SJCRH30 (cell line): ENCODE data around the gene CYP4A22. TPM values are rescaled to one million over a fixed set of nuclear protein-coding genes. Genes with fewer than 3 reads are reported as not detected.
"Not testable (repeated sequence)": the region's sequence is repeated elsewhere in the genome, so short reads cannot be mapped to it uniquely, and the experiment has no call there.

ENCODE experiments used
- DNase-seq, 2 experiments: peaks; one replicate each; pipeline ENCODE4 v3.0.0-alpha.2; 2015 to 2020
- H3K27ac ChIP-seq: fragments of 250-450 bp; sonication (Bioruptor Pico); 2 replicates; pipeline ENCODE4 v1.5.1; 2020; ENCODE audit warnings: mild to moderate bottlenecking, moderate library complexity
- H3K27me3 ChIP-seq: fragments of 250-450 bp; sonication (Bioruptor Pico); 2 replicates; pipeline ENCODE4 v1.5.1; 2020; ENCODE audit warnings: mild to moderate bottlenecking, moderate library complexity
- H3K36me3 ChIP-seq: fragments of 250-450 bp; sonication (Bioruptor Pico); 2 replicates; pipeline ENCODE4 v1.5.1; 2020; ENCODE audit warnings: mild to moderate bottlenecking, moderate library complexity
- H3K4me1 ChIP-seq: fragments of 250-450 bp; sonication (Bioruptor Pico); 2 replicates; pipeline ENCODE4 v1.5.1; 2020; ENCODE audit warnings: mild to moderate bottlenecking, moderate library complexity
- H3K4me3 ChIP-seq: fragments of 250-450 bp; sonication (Bioruptor Pico); 2 replicates; pipeline ENCODE4 v1.5.1; 2020; ENCODE audit warnings: mild to moderate bottlenecking, moderate library complexity
- H3K9me3 ChIP-seq: fragments of 250-450 bp; sonication (Bioruptor Pico); replicated peaks from 2 replicates; pipeline ENCODE4 v1.5.1; 2020; ENCODE audit warnings: mild to moderate bottlenecking, moderate library complexity
- total RNA-seq: library from RNA; depleted of rRNA; stranded (reverse); fragments of >200 nt; shearing (Covaris generic); gene quantifications from 2 replicates; pipeline ENCODE4 v1.2.3, GENCODE V29; 2014

The CYP4A22 gene
- total RNA-seq, 1 experiment from 2014 or later, result not detected

DNA sequence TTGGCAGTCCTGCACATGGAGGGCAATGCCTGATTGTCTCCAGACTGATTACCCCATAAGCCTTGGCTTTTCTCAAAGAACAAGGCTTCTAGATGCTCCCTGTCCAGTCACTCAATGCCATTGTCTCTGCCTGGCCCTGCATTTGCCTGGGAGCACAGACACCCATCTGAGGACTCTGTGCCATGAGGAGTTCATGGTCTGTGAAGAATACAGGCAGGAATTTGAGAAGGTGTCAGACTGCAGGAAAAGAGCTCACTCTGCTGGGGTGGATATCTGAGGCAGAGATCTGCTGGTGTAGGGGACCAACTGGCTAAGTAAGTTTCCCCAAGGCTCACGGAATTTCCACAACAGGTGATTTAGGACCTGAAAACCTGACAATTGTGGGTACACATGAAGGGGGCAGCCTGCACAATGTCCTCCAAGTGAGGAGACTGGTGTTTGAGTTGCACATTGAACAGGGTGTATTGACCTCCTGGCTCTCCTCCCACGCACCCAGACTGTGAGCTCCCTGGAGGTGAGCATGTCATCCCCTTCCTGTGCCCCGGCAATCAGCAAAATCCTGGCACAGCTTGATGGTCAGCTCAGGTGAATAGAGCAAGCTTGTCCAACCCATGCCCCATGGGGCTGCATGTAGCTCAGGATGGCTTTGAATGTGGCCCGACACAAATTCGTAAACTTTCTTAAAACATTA, 829 bp downstream of the CYP4A22 start:
- Histone ChIP-seq H3K27me3 (no peaks in the 10 kb centered on the region), H3K27ac (no peak overlapping the region), H3K4me3 (no peak overlapping the region), H3K9me3 (peaks cover 3% of the 10 kb centered on the region; the same call in 1 of the 2 replicates), H3K36me3 (no peaks in the 10 kb centered on the region), H3K4me1 (no peaks in the 10 kb centered on the region)
- no peak for DNase-seq

DNA sequence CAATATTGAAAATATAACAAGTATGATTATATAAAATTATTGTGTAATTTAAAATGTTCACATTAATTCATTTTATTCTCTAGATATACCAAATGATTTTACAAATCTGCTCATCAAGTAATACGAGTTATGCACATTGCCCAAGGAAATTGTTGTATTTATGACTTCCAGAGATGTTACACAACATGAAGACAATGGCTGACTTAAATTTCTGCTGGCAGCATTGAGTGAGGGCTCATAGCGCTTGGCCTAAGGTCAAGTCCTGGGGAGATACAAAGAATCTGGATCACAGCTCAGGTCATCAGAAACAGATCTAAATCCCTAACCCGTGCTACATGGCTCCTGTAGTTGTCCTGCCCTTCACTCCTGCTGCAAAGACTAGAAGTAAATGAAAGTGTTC, 3.1 kb downstream of the CYP4A22 start:
- DNase-seq, H3K36me3 ChIP-seq, H3K4me1 ChIP-seq, H3K27ac ChIP-seq, H3K27me3 ChIP-seq, H3K4me3 ChIP-seq, H3K9me3 ChIP-seq: not testable (repeated sequence)

DNA sequence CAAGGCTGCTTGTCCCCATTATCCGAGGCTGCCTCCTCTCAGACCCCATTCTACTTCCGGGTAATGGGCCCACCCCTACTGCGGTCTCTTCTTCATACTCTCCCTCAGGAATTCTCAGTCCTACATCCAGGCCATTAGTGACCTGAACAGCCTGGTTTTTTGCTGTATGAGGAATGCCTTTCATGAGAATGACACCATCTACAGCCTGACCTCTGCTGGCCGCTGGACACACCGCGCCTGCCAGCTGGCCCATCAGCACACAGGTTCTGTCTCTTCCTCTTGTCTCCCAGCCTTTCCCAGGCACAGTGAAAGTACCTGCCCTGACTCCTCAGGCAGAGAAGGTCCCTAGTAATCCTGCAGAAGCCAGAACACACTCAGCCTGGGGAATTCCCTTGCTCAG, 6.4 kb downstream of the CYP4A22 start:
- DNase-seq, result peak in 1 of 2 experiments; percentile 9
- not testable (repeated sequence) for H3K9me3 ChIP-seq, H3K4me3 ChIP-seq, H3K36me3 ChIP-seq, H3K27me3 ChIP-seq, H3K27ac ChIP-seq, H3K4me1 ChIP-seq

DNA sequence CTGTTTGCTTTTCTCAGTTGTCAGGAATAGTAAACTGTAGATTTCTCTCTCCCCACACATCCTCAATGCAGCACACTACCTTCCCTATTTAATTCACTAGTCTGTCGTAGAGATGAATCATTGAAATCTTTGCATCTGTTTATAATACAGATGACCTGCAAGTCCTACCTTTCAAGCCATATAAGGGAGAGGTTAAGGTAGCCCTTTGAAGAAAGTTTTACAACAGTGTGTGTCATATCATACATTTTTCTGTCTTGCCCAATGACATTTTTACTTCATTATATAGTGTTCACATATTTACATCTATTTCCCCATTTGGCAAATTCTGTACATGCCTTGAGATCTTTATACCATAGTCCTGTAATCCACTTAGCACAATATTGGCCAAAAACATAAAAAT, 9.3 kb downstream of the CYP4A22 start:
- H3K36me3 ChIP-seq, H3K27ac ChIP-seq: not testable (repeated sequence)

DNA sequence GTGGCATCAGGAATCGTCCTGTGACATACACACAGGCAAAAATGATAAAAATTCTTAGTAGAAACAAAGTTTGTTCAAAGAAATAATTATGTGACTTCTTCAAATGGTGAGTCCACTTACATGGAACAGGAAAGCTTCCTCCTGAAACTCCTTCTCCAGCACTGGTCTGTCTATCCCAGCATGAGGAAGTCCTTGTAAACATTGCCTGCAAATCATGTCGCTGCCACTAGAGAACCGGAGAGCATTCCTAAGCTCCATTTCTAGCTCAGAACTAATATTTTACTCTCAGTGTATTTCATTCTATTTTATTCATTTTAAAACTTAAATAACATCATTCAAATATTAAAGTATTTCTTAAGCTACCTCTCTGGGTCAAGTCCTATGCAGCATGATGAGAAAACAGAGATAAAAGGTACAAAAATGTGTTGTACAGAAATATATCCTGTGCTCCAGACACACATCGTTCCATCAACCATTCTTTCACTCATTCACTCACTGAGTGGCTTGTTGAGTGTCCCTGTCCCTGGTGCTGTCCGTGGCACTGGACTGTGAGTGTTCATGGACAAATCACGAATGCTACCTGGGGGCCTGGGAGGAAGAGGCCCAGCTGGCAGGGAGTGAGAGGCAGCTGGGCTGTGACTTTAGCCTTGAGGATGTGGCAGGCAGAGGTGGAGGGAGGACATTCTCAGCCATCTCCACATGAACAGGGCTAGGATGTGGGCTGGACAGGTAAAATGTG, 10.0 kb downstream of the CYP4A22 start:
- no peak overlapping the region for H3K27ac ChIP-seq

More for the DNA sequence above, 9.3 kb downstream of the CYP4A22 start:
- not testable (repeated sequence) for H3K9me3 ChIP-seq, H3K4me3 ChIP-seq, H3K4me1 ChIP-seq, DNase-seq, H3K27me3 ChIP-seq

DNA sequence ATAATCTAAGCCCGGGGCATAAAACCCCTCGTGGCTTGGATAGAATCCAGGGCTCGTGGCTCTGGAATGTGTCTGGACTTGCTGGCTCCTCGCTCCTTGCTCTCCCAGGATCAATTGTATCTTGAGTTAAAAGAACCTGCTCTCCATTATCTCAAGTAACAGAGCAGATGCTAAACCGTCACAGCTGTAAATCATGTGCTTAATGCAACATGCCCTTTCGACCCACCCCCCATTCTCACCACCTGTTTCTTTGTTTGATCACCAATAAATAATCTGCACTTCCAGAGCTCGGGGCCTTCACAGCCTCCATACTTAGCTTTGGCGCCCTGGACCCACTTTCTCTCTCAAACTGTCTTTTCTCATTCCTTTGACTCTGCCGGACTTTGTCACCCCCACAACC, 11.9 kb downstream of the CYP4A22 start:
- not testable (repeated sequence) for H3K4me1 ChIP-seq, H3K27ac ChIP-seq, H3K9me3 ChIP-seq, H3K27me3 ChIP-seq, H3K36me3 ChIP-seq, H3K4me3 ChIP-seq
- peak; percentile 27 to 35 for DNase-seq

More for the DNA sequence above, 10.0 kb downstream of the CYP4A22 start:
- Histone ChIP-seq H3K9me3 (no peaks in the 10 kb centered on the region), H3K27me3 (no peaks in the 10 kb centered on the region), H3K4me3 (no peak overlapping the region), H3K4me1 (no peaks in the 10 kb centered on the region), H3K36me3 (no peaks in the 10 kb centered on the region)
- no peak for DNase-seq

DNA sequence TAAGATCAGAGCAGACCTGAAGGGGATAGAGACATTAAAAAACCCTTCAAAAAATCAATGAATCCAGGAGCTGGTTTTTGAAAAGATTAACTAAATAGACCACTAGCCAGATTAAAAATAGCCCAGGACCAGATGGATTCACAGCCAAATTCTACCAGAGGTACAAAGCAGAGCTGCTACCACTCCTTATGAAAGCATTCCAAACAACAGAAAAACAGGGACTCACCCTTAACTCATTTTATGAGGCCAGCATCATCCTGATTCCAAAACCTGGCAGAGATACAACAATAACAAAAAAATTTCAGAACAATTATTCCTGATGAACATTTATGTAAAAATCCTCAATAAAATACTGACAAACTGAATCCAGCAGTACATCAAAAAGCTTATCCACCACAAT, 19.2 kb downstream of the CYP4A22 start:
- H3K4me3 ChIP-seq, H3K27me3 ChIP-seq, H3K4me1 ChIP-seq, H3K9me3 ChIP-seq, DNase-seq, H3K36me3 ChIP-seq, H3K27ac ChIP-seq: not testable (repeated sequence)

DNA sequence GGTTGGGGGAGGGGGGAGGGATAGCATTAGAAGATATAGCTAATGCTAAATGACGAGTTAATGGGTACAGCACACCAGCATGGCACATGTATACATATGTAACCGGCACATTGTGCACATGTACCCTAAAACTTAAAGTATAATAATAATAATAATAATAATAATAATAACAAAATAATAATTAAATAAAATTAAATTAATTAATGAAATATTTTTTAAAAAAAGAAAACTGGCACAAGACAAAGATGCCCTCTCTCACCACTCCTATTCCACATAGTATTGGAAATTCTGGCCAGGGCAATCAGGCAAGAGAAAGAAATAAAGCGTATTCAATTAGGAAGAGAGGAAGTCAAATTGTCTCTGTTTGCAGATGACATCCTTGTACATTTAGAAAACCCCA, 20.7 kb downstream of the CYP4A22 start:
- H3K4me3 ChIP-seq, H3K27me3 ChIP-seq, H3K4me1 ChIP-seq, H3K27ac ChIP-seq, DNase-seq, H3K9me3 ChIP-seq, H3K36me3 ChIP-seq: not testable (repeated sequence)

DNA sequence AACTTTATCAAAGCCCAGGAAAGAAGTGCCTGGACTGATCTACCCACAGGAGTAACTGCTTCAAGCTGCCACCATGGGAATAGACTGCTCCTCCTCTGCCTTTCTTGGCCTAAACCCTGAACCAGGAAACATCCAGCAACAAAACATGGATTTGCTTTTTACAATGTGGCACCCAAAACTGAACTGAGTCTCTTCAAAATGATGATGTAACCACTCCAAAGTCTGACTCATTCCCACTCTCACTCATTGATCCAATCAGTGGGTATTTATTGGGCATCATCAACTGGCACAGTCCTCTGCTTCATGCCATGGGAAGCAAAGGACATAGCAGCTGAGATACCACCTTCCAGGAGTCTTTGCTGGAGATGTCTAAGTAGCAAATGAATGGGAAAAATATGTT, 23.5 kb downstream of the CYP4A22 start:
- Histone ChIP-seq H3K4me3 (no peak overlapping the region), H3K9me3 (no peaks in the 10 kb centered on the region), H3K27ac (no peak overlapping the region)

DNA sequence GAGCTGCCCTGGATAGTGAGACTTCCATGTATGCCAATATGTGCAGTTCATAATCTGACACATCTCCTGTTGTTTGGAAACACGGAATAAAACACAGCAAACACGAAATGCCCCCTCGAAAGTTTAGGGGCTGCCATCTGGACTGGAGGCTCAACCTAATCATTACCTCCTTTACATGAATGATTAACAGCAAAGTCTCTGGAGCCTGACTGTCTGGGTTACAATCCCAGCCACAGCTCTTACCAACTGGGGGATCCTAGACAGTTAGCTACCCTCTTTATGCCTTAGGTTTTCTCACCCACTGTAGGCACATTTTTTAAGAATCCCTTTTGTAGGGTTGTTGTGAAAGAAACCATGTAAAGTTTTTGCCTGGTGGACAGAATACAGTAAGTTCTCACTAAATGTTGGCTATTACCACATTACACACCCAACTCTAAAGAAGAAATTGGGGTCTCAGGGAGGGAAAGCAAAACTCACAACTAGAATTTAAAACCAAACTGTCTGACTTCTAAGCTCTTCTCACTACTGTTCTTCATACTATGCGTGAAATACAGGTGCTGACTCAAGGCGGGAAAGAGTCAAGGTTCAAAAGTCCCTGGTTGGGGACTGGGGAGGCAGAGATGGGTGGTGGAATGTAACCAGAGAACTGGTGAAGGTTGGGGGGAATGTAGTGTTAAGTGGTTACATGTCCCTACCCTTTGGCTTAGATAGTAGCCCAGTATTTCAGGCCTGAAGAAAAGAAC, 24.2 kb downstream of the CYP4A22 start:
- no peaks in the 10 kb centered on the region for H3K4me1 ChIP-seq
- H3K27ac ChIP-seq, result no peak overlapping the region
- no peaks in the 10 kb centered on the region; the same call in 1 of the 2 replicates for H3K36me3 ChIP-seq
- no peaks in the 10 kb centered on the region for H3K9me3 ChIP-seq
- DNase-seq, result no peak
- no peaks in the 10 kb centered on the region for H3K27me3 ChIP-seq
- no peak overlapping the region for H3K4me3 ChIP-seq

More for the DNA sequence above, 23.5 kb downstream of the CYP4A22 start:
- Histone ChIP-seq H3K4me1 (no peaks in the 10 kb centered on the region), H3K27me3 (no peaks in the 10 kb centered on the region), H3K36me3 (no peaks in the 10 kb centered on the region; the same call in 1 of the 2 replicates)
- DNase-seq, result no peak

DNA sequence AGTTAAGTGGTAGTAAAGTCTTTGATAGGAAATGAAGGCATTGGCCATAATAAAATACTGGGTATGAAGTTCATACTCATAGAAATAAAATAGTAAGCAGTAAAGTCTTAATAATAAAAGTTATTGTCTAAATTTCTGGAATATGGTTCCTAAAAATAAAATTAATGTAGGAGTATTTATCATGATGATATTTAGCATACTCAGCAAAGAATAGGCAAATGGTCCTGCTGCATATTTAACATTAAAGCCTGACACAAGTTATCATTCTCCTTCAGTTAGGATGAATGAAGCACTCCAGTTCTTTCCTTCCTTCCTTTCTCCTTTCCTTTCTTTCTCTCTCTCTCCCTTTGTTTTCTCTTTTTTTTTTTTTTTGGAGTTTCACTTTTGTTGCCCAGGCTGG, 27.3 kb downstream of the CYP4A22 start:
- DNase-seq, result no peak
- Histone ChIP-seq H3K9me3 (no peaks in the 10 kb centered on the region), H3K4me1 (no peaks in the 10 kb centered on the region), H3K27ac (no peak overlapping the region), H3K36me3 (no peaks in the 10 kb centered on the region), H3K4me3 (no peak overlapping the region), H3K27me3 (no peaks in the 10 kb centered on the region)

DNA sequence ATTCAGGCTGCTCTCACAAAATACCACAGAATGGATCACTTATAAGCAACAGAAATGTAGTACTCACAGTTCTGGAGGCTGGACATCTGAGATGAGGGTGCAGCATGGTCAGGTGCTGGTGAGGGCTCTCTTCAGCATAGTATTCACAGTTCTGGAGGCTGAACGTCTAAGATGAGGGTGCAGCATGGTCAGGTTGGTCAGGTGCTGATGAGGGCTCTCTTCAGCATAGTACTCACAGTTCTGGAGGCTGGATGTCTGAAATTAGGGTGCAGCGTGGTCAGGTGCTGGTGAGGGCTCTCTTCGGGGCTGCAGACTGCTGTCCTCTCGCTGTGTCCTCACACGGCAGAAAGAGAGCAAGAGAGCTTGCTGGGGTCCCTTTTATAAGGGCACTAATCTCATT, 35.5 kb downstream of the CYP4A22 start:
- H3K36me3 ChIP-seq, result no peaks in the 10 kb centered on the region
- no peaks in the 10 kb centered on the region for H3K9me3 ChIP-seq
- no peaks in the 10 kb centered on the region for H3K27me3 ChIP-seq
- H3K4me3 ChIP-seq, result no peak overlapping the region
- no peak overlapping the region for H3K27ac ChIP-seq
- no peak for DNase-seq
- H3K4me1 ChIP-seq, result no peaks in the 10 kb centered on the region

DNA sequence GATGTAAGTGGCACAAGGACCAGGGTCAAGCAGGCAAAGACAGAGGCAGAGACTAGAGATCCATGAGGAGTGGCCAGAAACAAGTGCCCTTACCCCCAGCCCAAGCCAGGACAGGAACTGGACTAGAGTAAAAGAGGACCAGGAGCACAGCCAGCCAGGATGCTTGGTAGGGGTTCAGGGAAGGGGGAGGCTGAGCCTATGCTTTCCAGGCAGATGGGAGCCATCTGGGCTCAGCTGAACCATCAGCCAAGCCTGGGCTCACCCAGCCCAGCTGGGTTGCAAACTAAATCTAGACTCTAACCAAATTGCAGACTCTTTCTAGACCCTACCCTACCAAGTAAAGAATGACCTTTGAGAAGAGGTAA, 37.4 kb downstream of the CYP4A22 start:
- no peaks in the 10 kb centered on the region for H3K27me3 ChIP-seq
- no peak for DNase-seq
- H3K27ac ChIP-seq, result no peak overlapping the region
- no peak overlapping the region for H3K4me3 ChIP-seq
- no peaks in the 10 kb centered on the region for H3K36me3 ChIP-seq
- no peaks in the 10 kb centered on the region for H3K4me1 ChIP-seq
- H3K9me3 ChIP-seq, result no peaks in the 10 kb centered on the region

DNA sequence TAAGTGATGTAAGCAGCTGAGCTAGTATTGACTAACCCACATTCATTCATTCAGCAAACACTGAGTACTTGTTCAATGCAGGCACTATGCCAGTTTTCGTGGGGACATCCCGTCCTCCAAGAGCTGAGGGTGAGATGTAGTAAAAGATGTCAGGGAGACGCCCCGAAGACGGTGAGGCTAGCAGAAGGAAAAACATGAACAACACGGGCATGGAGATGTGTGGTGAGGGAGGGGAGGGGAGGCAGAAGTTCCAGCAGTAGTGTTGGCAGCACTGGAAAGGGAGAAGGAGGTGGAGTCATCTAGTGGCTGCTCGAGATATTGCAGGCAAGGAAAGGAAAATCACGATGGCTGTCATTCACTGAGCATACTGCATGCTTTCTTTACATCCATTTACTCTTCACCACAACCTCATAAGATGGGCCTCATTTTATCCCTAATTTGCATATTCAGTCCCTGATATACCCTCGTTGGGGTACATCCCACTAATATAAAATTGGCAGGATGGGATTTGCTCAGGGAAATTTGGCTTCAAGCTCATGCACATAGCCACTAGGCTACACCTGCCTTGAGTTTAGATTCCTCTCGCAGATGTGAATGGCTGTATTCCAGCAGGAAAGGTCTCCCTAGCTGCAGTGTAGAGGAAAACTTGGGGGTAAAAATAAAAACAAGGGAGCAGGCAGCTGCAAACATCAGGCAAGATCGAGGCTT, 38.1 kb downstream of the CYP4A22 start:
- peak; percentile 62 to 78 for DNase-seq
- no peaks in the 10 kb centered on the region for H3K27me3 ChIP-seq

DNA sequence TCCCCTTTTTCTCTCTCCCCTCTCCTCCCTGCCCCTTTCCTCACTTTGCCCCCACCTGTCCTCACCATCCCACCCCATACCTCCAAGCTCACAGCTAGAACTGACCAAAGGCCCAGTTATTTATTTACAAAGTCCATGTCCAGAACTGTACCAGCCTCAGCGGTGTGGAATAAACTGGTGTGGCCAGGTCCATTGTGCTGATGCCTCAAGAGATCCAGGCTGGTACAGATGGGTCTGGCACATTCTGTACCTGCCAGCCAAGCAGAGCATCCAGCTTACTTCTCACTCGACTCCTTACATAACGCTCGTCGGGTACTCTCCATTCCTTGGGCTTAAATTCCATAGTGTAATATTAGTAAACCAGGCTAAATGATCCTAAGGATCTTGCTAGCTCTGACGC, 40.8 kb downstream of the CYP4A22 start:
- 0 out of 2 replicates have a peak, but pooled peaks cover 2% of the 10 kb centered on the region for H3K4me1 ChIP-seq
- H3K9me3 ChIP-seq, result no peaks in the 10 kb centered on the region
- no peaks in the 10 kb centered on the region for H3K36me3 ChIP-seq
- H3K27me3 ChIP-seq, result no peaks in the 10 kb centered on the region; the same call in 1 of the 2 replicates
- no peak overlapping the region for H3K27ac ChIP-seq
- DNase-seq, result no peak
- no peak overlapping the region for H3K4me3 ChIP-seq

More for the DNA sequence above, 38.1 kb downstream of the CYP4A22 start:
- H3K4me3 ChIP-seq, result no peak overlapping the region
- H3K9me3 ChIP-seq, result no peaks in the 10 kb centered on the region
- no peaks in the 10 kb centered on the region for H3K36me3 ChIP-seq
- 0 out of 2 replicates have a peak, but pooled peaks cover 2% of the 10 kb centered on the region for H3K4me1 ChIP-seq
- H3K27ac ChIP-seq, result no peak overlapping the region
